GM21447 (cell line): ENCODE data around the gene STAP2.
A peak's percentile ranks its signal among the peaks of the same experiment; 100 is the strongest.

Experiments
- ATAC-seq: cut with Tn5 transposase; IDR thresholded peaks from one replicate; pipeline ENCODE4 v1.9.1; 2021; ENCODE audit not compliant: unreplicated experiment

Gene STAP2

DNA sequence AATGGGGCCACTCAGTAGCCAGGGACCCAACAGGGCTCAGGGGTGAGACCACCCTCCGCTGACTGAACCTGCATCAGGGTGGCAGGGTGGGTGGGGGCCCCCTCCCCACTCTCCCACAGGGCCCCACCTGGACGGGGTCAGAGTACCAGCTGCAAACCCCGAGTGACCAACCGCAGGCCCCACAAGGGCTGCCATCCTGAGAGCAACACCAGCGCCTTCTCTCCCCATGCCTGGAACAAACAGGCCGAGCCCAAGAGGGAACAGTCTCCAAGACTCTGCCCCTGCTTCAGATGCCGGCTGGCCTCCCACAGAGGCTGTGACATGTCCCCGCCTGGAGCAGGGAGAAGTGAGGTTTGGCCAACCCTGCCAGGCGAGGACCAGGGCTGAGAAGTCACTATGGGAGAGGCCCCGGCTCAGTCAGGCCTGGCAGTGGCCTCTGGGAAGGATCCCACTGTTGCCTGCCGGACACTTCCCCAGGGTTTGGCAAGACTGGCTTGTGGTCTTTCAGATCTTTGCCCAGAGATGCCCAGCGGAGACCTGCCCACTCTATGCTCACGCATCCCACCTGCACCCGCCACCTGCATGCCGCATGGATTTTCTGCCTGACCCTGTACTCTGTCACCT, 31.9 kb upstream of the STAP2 start:
- no peak for ATAC-seq

DNA sequence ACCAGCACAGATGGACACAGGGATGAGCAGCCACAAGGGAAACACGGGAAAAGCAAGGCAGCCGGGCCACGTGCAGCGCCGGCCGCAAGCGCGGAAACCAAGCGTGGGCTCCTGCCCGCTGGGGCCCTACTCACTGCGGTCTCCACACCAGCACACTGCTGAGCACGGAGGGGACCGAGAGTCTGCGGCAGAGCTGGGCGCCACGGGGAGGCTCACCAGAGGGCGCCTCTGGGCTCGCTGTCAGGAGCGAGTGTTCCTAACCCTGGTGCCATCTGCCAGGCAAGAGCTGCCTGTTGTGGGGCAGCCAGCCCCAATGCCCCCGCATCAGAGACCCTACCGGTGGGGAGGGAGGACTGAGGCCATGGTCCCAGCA, 31.2 kb upstream of the STAP2 start:
- peak; percentile 31 for ATAC-seq

DNA sequence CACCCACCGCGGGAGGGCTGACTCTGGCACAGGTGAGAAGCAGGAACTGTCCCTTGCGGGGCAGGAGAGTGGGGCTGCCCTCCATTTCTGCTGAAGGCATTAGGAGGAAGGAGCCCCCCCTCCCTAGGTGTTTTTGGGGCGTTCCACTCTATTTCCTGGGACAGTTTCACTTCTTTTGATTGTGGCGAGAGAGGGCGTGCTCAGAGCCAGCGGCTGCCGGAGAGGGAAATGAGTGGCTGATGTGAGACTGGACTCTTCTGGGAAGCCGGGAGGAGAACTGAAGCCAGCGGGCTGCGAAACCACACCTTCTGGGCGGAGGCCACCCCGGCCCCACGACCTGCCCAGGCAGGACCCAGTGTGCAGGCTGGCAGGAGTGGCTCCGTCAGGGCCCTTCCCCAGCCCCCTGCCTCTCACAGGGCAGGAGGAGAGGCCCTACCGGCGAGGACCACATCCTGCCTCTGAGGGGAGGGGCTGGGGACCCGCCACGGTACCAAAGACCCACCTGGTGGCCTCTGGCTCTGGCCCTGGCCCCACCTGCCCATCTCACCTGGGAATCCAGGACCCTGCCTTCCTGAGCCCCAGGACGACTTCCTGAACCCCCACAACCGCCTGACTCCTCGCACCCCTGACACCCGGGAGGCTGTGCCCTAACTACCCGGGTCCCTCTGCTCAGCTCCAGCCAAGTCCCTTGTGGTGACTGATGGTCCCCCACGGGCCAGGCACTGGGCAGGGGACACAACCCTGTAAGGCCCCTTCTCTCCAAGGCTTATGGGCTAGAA, 30.7 kb upstream of the STAP2 start:
- ATAC-seq: peak; percentile 53

DNA sequence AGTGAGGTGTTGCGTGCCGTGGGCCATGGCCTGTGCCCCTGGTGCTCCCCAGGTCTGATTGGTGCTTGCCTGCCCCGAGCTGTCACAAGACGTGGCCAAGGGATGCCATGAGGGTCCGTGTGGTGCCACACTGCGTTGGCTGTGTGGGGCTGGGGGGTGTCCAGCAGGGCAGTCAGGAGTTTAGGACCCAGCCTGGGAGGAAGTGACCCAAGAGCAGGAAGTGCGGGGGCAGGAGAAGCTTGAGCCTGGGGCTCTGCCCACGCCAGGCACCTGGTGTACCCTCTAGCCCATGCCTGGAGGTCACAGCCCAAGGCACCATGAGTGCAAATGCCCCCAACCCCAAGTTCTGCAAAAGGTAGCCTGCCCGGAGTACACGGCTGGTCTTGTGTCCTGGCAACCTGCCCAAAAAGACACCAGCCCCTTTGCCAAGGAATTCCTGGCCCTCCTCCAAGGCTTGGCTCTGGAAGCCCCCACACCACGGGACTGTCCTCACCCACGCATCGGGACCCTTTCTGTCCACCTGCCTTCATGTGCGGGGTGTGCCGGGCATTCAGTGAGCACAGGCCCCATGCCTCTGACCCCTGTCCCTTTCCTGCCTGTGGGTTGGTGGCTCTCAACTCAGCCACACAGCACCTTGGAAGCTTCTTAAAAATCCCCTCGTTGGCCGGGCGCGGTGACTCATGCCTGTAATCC, 29.6 kb upstream of the STAP2 start:
- ATAC-seq: no peak

DNA sequence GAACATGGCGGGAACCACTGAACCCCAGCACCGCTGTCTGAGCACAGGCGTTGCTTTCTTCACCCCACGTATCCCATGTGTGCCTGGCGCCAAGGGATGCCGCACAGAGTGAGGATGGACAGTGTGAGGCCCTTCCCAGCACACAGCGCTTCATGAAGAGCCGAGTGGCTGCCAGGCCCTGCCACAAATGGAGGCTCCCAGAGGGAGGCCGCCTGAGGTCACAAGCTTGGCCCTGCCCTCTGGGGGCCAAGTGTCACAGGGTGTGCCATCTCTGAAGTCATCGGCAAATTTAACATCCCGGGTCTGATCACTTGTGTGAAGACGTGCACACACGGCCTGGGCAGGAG, 29.1 kb upstream of the STAP2 start:
- no peak for ATAC-seq

DNA sequence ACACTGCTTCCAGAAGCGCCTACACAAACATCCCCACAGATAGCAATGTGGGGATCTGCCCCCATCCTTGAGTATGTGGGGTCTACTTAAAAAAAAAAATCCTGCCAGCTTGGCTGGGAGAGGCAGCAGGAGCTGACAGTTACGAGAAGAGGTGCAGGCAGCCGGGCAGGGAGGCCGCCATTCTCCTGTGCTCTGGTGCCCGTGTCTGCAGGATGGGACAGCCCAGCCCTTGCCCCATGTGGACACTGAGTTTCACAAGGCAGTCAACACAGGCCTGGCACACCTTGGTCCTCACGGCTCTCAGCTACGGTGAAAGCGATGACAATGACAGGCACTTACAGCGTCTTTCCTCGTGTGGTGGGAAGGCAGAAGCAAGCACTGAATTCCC, 28.7 kb upstream of the STAP2 start:
- no peak for ATAC-seq

DNA sequence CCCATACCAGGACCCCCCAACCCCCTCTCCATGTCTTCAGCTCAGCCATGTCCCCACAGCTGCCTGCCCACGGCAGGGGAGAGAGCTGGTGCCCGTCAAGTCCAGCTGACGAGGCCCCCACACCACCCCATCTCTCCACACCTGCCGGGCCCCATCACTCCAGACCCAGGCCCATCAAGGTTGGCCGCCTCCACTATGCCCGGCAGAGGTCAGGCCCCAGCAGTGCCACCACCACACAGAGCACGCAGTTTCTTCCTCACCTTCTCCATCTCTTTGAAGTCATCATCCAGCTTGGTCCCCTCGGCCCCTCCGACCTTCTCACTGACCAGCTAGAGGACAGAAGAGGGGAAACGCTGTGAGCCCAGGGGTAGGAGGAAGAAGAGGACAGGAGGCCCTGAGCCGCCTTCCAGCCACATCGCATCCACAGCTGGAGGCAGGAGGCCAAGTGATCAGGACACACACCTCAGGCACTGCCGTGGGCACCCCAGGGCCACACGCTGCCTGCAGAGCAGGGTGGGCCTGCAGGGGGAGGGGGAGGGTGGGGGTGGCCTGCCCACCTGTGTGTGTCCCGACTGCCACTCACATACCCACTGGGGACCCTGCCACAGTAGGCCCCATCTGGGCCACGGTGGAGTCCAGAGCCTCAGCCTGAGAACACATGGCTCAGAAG, 28.2 kb upstream of the STAP2 start:
- no peak for ATAC-seq

DNA sequence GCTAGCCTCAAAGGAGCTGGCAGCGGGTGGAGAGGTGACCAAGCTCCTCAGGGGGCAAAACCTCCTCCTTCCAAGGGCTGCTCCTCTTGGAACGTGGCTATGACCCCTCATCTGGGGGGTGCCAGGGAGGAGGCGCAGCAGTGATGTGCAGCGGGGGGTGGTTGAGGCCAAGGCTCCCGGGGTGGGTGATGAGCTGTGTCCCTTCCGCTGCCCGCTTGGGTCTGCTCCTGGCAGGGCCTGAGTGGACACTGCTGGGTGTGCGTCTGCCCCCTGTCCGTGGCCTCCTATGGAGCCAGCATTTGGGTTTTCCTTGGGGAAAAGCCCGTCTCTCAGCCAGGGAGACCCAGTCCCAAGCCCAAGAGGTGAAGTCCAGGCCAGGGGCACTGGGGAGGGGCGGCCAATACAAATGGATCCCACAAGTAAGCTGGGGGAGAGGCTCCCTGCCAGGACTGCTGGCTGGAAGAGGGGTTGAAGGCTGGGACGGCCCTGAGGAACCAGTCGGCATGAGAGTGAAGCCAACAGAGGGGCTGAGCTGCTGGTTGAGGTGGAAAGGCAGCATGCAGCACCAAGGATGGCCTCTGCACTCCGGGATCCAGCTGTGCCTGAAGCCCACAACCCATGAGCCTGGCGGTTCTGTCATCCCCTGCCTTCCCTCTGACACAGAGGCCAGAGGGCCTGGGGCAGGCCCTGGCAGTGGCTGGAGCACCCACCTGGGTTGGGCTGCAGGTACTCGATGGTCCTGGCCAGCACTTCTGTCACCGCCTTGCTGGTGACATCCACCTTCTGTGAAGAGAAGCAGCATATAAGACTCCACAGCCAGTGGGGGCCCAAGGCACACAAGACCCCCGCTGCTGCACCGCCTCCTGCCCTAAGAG, 27.4 kb upstream of the STAP2 start:
- ATAC-seq: no peak

DNA sequence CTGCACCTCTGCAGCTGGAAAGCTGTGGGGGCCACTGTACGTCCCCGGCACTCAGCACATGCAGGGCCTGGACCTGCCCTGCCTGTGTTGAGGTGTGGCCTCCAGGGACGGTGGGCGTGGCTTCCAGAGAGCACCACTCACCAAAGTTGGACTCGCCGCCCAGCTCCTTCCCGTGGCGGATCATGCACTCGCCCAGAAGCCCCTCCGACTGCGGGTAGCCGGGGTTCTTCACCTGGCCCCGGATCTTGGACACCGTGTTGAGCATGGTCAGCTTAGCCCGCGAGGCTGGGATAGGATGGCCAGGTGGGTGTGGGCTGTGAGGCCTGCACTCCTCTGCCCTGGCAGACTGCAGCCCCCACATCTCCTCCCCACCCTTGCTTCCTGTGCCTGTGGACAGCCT, 26.7 kb upstream of the STAP2 start:
- ATAC-seq: no peak

DNA sequence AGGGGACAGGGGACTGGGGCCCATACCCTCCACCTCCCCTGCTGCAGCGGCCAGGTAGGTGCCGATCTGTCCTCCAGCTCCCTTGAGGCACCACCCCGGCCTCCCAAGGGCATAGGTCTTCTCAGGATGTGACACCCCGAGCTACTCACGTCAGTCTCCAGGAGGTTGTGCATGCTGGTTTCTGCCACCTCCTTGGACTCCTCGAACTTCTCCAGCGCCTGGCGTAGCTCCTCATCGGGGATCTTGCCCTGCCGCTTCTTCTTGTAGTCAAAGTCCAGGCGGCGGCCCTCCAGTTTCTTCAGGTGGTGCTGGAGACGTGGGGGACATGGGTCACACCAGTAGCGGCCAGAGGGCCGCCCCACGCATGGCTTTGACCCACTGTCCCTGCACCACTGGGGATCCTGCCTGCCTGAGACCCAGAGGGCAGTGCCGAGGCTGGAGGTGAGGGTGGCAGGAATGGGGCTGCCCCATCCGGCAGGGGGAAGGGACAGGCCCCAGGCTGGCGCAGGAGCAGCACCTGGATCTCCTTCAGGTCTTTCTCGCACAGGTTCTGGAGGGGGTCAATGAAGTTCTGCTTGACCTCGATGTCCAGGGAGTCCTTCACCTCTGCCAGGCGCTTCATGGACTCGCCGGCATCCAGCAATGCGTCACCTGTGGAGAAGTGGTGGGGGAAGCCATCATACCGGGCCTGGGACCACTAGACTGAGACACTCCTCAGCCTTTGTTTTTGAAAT, 25.1 kb upstream of the STAP2 start:
- ATAC-seq: no peak

DNA sequence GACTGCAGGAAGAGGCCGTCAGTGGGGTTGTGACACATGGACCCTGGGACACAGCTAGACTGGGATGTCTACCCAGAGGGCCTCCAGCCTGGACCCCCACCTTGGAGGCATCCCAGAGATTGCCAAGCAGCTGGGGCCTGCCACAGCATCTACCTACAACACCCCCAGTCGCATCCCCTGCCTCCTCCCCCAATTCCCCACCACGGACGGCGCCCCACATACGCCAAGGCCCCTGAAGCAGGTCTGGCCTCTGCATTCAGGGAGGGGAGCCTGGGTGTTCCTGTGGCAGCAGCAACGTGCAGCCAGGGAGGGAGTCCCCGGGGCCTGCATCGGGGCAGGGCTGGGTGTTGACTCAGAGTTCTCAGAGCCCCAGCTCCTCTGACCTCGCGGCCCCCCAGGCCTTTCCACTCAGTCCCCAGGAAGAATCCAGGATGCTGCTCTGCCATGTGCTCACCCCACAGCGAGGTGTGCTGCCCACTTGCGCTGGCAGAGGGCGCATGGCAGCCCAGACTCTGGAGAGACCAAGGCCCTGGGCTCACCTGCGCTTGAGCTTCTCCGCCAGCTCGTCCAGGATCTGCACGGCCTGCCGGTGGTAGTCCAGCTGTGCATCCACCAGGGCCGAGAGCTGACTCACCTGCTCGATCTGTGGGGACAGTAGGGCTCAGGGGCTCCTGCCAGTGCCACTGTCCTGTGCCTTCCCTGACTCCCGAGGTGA, 24.4 kb upstream of the STAP2 start:
- ATAC-seq: no peak

DNA sequence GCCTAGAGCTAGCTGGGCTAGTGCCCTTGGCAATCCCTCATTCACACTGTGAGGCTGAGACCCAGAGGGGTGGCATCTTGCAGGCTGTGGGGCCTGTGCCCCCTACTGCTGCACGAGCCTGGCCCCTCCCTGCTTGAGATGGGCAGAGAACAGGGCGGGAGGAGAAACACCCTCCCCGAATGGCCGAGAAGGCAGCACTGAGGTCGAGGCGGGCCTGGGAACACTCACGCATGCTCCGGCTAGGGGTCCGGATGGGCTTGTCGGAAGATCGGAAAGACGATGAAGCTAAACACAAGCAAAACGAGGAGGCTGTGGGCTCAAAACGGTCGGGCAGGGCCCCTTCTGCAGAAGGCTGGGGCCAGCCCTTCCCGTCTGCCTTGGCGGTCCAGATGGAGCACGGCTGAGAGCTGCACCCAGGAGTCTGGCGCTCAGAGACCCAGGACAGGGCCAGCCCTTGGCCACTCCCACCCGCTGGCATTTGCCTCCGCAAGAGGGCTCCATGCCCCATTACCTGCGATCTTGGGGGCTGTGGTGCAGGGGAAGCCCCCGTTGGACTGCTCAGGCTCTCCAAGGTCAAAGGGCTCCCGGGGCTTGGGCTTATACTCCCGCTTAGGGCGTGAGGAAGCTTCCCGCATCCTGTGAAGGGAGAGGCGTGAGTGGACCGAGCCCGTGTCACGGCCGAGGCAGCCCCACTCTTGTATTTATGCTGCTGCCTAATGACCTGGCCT, 23.6 kb upstream of the STAP2 start:
- ATAC-seq: no peak

DNA sequence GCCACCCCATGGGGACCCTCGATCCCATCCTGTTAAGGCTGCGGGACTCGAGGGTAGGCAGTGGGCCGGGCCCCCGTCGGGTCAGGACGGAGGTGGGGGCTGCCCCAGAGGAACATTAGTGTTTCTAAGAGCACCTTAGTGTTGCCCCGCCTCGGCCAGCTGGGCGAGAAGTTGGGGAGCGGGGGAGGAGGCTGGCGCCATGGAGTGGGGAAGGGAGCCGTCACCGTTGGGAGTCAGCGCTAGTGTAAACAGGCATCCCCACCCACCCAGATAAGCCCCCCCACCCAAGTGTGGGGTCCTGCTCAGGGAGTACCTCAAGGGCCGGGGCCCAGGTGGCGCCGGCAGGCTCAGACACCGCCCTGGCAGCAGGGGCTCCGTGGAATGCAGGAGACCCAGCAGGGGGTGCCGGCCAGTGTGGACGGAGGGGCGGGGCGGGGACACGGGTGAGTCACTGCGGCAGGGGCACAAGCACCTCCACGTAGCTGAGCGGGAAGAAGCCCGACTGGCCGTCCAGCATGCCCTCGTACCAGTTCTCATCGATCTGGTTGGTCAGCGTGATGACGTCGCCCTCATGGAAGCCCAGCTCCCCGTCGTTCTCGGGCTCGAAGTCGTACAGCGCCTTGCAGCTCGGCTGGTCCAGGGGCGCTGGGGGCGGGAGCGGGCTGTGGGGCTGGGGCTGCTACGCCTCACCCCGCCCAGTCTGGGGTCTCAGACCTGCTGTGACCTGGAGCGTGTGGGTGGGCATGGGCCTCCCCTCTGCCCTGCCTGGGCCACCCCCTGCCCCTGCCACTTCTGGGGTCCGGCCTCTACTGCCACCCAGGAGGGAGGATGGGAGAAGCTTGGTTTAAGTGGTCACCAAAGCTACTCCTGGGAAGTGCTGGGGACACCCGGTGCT, 22.8 kb upstream of the STAP2 start:
- no peak for ATAC-seq

DNA sequence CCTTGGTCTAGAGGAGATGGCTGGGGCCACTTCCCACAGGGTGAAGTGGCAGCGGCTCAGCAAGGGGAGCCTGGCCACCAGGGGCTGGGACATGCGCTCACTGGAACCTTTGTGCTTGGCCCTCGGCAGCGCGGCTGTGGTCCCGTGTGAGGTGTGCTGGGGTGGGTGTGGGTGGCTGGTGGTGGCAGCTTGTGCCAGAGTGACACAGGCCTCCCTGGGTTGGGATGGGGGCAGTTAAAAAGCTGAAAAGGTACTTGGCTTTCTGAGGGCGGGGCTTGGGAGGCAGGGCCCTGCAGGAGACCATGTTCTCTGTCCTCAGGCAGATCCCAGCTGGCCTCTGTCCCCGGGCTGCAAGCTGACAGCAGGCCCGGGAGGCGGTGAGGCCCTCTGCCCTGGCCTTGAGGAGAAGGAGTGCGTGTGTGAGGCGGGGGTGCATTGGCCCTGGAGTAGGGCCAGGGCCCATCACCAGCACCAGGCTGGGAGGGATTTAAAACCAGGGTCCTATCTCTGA, 22.1 kb upstream of the STAP2 start:
- no peak for ATAC-seq

DNA sequence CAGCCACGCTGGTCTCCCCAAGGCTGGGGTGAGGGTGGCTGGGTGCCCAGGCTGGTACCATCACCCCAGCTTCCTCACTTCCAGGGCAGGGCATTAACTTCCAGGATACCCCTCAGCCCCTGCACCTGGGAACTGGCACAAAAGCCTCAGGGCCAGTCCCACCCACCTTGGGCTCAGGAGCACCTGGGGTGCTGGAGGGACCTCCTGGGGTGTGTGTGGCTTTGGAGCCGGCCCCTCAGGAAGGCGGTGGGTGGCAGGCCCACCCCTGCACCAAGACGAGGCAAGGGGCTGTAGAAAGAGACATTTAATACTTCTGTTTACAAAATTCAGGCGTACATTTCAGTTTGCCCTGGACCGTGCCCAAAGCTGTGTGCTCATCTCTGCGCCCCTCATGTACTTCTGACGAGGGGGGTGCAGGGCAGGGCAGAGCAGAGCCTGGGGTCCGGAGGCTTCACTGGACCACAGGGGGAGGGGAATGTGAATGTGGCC, 21.5 kb upstream of the STAP2 start:
- ATAC-seq: no peak

DNA sequence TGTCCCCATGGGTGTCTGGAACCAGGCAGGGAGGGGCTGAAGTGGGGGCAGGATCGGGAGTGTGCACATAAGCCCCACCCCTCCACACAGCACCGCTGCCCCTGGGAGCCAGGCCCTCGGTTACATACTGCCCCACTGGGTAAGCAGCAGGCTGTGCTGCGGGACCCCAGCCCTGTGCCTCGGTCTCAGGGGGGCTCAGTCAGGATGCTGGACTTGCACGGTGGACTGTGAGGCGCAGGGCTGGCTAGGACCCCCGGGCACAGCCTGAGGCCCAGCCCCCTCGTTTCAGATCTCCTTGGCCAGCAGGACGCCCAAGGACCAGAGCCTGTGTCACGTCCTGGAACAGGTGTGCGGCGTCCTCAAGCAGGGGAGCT, 21.0 kb upstream of the STAP2 start:
- no peak for ATAC-seq

DNA sequence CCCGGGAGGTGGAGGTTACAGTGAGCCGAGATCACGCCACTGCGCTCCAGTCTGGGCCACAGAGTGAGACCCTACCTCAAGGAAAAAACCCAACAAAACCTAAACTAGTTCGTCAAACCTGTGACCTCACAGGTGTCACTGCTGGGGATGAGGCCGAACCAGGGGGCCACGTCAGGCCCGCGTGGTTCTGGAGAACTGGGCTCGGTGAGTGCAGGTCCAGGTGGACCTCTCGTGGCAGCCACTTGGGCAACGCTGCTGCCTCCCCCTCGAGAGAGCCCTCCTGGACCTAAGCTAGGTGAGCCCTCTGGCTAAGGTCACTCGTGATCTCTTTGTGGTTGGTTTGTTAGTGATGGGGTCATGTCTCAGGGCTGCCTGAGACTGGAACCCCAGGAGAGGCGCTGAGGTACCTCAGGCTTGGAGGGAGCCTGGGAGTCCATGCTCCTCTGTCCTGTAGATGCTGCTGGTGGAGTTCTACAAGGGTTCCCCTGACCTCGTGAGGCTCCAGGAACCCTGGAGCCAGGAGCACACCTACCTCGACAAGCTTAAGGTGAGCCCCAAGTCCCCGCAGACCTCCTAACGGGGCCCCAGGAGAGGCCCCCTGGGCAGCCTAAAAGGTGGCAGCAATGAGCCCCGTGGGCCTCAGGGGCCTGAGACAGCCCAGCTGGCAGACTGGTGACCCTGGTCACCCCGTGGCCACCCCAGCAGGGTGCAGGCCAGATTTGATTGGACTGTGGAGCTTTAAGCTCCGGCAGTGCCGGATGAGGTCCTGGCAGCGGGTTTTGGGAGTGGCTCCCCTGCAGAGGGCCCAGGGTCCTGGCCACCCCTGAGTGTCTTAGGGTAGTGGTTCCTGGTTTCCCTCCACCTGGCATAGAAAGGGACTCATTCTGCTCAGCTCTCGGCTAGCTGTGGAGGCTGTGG, 20.3 kb upstream of the STAP2 start:
- no peak for ATAC-seq
